H54 (cell line): Measurements from ENCODE around the gene HOXB5.

Experiments used
- DNase-seq: peaks from one replicate; pipeline ENCODE4 v3.0.0; 2011; ENCODE audit warnings: low spot score, mixed read lengths; ENCODE audit not compliant: insufficient read length
- FAIRE-seq: peaks from 3 replicates; lab custom pipeline; 2011; peaks lifted over from hg19 to GRCh38; lab: Jason Lieb, UNC
- POLR2A ChIP-seq: IDR thresholded peaks from 2 replicates; pipeline ENCODE4 v1.6.1; 2011; ENCODE audit warnings: low read depth, mild to moderate bottlenecking, low read length

Gene HOXB5

DNA sequence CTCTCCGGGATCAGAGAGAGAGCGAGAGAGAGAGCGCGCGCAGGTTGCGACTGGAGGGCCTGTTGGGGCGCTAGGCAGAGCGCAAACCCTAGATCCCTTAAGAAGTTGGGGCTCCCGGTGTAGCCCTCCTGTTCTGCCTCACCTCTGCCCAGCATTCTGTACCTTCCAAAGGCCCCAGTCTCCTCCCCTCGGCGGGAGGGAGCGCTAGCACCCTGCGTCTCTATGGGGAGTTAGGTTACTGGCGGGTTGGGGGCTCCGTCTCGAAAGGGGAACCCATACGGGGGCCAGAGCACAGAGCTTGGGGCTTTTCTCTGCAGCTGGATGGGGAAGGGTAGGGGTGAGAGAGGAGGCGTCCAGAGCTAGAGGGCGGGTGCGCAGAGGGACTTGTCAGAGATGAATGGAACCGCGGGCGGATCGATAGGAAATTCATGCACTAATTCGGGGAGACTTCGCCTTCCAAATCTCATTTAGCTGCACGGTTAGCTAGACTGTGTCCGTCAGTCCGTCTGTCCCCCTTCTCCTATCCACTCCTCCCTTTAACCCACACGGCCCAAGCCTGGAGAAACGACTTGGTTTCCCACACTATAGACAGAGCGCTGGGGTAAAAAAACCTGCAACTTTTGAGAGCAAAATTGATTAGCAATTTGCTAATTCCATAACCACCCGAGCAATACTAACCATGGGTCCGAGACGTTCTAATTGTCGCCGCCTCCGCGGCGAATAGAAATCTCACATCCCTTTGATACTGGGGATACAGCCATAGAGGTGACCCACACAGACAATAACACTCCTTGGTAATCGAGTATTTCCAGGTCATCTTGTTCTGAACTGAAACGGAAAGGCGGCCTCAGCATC lies 14.7 kb downstream of the HOXB5 start:
- TF ChIP-seq POLR2A = no peak
- no peak for DNase-seq
- FAIRE-seq = no peak

DNA sequence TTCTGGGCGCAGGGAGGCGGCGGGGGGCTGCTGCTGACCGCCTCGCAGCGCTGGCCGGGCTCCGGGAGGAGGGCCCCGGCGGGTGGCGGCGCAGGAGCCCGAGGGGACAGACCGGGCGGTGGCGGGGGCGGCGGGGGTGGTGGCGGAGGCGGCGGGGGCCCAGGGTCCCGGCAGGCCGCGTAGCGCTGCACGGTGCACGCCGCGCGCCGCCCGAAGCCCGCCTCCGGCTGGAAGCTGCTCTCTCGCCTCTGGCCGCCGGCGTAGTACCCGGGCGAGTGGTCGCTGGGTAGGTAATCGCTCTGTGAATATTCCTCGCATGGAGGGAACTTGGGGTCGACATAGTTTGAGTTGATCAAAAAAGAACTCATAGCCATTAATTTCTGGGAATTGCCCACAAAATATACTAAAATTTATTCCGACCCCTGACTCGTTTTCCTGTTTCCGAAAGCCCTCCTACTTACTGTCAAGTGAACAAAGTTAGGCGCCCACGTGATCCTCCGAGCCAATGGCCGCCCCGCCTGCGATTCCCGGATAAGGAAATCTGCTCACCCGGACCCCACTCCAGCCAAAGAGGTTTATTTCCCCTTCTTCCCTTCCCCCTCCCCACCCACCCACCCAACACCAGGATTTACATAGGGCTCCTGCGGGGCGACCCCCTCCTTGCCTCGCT lies 15.5 kb downstream of the HOXB5 start, which contains the start of gene HOXB4:
Gene HOXB4 (minus strand): TSS at position 405 of the 670 bp plus-strand sequence. CDS start 31 bp downstream, at position 374.
- FAIRE-seq (no peak), DNase-seq (no peak)
- no peak for TF ChIP-seq POLR2A

DNA sequence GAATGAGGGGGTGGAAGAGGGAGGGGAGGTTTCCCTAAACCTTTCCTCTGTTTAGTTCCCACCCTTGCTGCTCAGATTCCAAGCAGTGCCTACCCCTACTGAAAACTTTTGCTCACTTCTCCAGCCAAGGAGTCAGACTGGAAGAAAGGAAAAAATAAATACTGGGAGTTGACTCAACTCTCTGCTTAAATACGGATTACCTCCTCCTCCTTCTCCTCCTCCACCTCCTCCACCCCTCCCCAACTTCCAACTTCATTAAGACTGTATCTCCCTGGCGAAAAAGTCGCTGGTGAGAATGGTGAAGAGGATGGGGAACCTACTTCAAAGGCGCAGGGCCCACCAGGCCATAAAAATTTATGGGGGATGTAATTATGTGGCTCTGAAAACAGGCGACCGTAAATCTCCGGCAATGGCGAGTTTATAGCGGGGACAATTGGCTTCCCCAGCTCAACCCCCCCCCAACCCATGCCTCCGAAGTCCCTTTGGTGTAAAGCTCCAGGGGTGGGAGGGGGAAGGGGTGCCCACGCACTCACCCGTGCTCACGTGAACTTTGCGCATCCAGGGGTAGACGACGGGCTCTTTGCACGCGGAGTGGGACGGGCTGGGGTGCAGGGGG lies 16.1 kb downstream of the HOXB5 start:
- DNase-seq (no peak), FAIRE-seq (no peak)
- TF ChIP-seq POLR2A = no peak

DNA sequence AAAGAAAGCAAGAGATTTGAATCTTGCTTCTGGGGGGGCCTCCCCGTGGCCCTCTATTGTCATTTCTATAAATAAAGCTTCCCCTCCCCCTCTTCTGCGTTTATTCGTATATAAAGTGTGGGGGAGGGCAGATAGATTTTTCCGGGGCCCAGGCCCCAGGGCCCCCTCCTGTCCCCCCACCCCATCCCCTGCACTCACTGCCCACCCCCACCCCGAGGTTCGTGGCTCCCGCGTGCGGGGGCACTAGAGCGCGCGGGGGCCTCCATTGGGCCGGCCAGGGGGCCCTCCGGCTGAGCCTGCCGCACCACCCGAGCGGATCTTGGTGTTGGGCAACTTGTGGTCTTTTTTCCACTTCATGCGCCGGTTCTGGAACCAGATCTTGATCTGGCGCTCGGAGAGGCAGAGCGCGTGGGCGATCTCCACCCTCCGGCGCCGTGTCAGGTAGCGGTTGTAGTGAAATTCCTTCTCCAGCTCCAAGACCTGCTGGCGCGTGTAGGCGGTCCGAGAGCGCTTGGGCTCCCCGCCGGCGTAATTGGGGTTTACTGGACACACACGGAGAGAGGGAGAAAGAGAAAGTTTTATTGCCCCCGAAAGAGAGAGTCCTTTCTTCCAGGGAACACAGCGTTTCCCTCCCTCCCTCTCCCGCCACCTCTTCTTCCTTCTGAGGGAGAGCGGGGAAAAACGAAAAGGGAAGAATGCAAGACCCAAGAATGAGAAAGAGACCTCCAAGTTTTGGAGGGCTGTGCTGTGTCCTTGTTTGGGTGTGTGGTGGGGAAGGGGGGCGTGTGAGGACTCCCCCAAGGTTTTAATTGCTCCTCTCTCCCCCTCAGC lies 16.9 kb downstream of the HOXB5 start:
- no peak for TF ChIP-seq POLR2A
- no peak for FAIRE-seq

DNA sequence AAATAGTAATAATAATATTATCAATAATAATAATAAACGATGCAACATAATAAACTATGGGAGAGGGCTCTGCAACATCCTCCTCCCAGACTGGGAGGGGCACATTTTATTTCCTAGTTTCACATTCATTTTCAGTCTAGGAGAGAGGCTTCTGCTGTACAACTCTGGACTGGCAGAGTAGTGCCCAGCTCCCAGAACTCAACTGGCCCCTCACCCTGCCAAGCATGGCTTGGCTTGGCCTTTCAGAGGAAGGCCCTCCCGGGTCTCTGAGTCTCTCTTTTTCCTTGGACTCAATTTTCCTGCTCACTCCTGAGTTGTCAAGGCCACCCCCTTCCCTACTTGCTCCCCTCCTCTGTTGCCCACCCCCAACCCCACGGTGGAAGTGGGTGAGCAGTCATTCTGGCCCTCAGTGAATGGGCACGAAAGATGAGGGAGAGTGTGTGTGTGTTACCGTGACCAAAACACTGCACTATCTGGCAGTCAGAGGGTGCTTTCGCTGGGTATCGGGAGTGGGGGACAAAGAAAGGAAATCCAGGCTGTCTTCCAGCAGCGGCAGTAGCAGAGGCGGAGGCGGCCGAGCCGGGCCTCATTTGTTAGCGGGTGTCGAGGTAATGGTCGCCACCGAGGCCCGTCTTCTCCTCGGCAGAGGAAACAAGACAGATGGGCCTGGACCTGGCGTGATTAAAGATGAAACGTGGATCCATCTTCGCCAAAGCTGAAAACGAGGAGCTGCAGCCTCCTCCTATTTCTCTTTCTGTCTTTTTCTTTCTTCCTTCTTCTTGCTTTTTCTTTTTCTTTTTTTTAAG lies 17.7 kb downstream of the HOXB5 start:
- no peak for DNase-seq
- FAIRE-seq = no peak

More for the DNA sequence above, 16.9 kb downstream of the HOXB5 start:
- no peak for DNase-seq

DNA sequence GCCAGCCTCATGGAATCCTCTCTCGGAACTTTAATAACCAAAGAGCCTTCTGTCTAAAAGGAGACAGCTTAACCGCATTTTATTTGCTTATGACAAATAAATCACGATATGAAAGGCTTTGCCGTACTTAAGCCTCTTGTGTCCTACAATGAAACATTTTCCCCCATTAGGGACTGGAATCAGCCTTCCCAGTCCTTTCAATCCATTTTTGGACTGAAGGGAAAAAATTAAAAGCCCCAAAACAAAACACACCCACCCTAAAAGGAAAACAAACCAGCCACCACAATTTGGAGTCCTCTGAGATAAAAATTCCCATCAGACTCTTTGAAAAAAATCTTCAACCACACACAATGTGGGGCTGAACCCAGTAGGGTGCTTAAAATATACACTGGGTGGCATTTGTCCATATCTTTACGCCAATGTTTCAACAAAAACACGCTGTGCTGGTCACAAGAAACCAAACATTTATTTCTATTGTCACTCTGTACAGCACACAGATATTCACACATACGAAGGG lies 18.5 kb downstream of the HOXB5 start:
- FAIRE-seq (no peak), DNase-seq (no peak)
- no peak for TF ChIP-seq POLR2A

More for the DNA sequence above, 17.7 kb downstream of the HOXB5 start:
- no peak for TF ChIP-seq POLR2A

DNA sequence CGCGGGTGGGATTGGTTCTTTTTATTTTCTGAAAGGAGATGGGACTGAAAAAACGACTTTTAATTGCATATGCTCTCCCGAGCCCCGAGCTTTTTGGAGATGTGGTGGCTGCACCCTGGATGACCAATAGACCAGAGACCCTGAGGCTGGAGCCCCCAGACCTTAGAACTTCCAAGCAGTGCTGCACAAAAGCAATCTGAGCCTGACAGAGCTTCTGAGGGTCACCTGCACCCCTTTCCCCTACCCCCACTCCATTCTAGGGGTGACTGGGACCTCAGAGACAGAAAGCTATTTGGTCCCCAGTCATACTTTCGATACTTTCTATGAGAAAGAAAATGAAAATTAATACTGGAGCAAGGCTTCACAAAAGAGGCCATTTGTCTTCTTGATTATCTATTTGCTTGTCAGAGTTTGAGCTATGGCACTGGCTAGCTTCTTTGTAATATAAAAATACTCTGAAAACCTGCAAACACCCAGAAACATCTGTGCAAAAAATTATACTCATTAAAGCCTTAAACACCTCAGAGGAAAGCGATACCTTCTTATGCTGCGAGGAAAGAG lies 19.0 kb downstream of the HOXB5 start:
- FAIRE-seq (no peak), DNase-seq (no peak)
- no peak for TF ChIP-seq POLR2A

DNA sequence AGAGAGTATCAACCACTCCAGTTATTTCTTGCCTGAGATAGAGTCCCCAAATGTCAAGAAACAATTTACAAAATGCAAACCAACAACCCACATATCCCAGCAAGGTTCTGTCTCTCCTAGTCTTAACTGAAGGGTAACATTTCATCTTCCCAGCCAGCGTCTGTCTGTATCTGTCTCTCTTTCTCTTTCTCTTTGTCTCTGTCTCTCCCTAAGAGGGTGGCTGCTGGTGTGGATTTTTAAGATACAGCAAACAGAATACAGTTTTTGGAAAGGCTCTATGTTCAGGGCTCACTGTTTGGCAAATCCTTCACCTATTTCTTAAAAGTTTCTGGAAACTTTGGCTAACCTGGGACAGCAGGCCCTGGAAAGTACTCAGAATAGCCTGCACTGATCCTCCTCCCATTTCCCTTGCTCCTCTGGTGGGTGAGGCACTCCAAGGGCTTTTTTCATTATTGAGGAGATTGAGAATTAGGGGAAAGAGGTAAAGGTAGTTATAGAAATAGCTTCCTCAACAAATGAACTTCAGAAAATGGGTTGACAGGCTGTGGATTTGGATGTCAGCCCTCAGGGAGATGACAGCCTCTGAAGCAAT lies 21.7 kb downstream of the HOXB5 start:
- TF ChIP-seq POLR2A = no peak
- FAIRE-seq (no peak), DNase-seq (no peak)

DNA sequence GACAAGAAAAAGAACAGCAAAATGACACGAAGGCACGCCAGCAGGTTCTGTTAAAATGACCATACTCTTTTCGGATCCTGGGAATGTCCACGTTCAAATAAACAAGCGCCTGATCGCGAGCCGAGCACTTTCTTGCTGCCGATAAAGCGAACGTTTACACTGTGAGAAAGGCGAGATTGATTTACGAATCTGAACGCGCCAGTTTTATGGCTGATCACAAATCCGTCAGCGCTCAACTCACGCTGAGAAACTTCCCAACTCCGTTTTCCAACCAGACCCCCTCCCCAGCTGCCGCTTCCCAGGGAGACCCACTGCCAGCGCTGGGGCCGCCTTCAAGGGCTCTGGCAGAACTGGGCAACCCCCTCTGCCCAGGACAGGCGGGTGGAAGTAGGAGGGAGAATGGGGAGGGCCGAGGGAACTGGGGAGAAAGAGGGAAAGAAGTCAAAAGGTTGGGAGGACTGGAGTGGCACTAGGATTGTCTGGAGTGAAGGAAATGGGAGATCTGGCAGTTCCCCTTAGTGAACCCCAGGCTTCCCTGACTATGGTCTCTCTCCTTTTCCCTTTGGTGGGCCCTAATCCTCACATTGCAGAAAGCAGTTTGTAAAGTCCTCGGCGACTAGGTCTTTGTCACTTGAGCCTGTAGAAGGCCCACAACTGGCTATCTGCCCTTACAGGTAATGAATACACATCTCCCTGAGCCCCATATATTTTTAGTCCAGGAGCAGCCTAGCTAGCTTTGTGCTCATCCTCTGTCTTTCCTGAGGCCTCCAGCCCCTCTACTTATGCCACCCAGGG lies 22.4 kb downstream of the HOXB5 start:
- DNase-seq (no peak), FAIRE-seq (no peak)
- TF ChIP-seq POLR2A = no peak

DNA sequence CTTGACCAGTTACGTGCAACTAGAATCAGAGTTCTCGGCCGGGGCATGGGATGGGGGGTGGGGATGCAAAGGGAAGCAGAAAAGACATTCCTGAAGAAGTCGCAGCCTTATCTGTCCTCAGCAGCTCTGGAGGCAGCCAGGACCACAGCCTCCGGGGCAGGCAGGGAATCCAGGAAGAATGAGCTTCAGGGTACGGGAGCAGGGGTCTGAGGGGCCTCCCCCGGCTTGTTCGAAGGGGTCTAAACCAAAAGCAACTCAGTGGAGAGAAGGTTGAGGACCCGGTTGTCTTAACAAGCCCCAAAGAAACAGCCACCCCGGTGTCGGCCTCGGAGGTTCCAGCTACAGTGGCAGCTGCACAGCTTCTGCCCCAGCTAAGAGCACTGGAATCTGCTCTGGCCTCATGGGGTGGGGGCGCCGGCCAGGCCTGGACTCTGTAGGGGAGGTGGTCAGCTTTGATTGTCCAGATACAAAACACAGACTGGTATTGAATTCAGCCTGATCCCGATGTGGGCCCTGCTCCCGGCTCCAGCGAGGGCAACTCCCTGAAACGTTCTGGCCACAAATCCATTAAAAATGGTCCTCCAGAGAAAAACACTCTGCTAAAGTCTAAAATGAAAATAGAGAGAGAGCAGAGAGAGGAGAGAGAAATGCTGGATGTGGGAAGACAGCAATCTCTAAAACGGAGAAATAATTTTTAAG lies 23.1 kb downstream of the HOXB5 start:
- no peak for TF ChIP-seq POLR2A
- FAIRE-seq (no peak), DNase-seq (no peak)
